IPS-20b (cell line): ENCODE measurements around the gene NRCAM.

Experiments
- H3K27ac ChIP-seq: one replicate; pipeline ENCODE4 v1.5.1; 2013; ENCODE audit warnings: low read length
- H3K27me3 ChIP-seq: 2 replicates; pipeline ENCODE4 v1.6.1; 2013; ENCODE audit warnings: mild to moderate bottlenecking, low read length, inconsistent platforms; ENCODE audit not compliant: insufficient read depth
- H3K36me3 ChIP-seq: 2 replicates; pipeline ENCODE4 v1.6.1; 2013; ENCODE audit warnings: low read depth, mild to moderate bottlenecking, inconsistent platforms, low read length, moderate library complexity; ENCODE audit not compliant: insufficient read depth
- H3K4me1 ChIP-seq: 2 replicates; pipeline ENCODE4 v1.6.1; 2013; ENCODE audit warnings: mild to moderate bottlenecking, control low read depth, inconsistent platforms, low read length, moderate library complexity; ENCODE audit not compliant: insufficient read depth
- H3K4me3 ChIP-seq: 2 replicates; pipeline ENCODE4 v1.5.1; 2013; ENCODE audit warnings: mild to moderate bottlenecking, low read length, inconsistent platforms
- H3K9ac ChIP-seq: 2 replicates; pipeline ENCODE4 v1.6.1; 2013; ENCODE audit warnings: low read depth, mild to moderate bottlenecking, inconsistent platforms, low read length, moderate library complexity
- H3K9me3 ChIP-seq: 2 replicates; pipeline ENCODE4 v1.6.1; 2013; ENCODE audit warnings: mild to moderate bottlenecking, low read depth, low read length, inconsistent platforms; ENCODE audit not compliant: insufficient read depth

Gene NRCAM

DNA sequence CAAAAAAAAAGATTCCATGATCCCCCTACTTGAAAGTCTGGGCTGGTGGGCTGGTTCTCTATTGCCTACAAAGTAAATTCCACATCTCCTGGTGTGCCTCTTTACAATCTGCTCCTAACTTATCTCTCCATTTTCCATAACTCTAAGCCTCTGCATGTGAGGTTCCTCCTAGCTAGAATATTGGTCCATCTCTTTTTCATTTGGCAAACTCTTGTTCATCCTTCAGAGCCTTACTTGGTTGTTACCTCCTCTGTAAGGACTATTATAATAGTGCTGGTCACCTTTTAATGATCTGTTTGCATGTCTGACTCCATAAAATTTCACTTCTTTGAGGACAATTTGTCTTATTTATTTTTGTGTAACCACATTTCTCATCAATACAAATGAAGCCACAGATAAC is 1.6 kb upstream of the NRCAM start:
- H3K27ac ChIP-seq = no peak overlapping the region
- no peaks in the 10 kb centered on the region for H3K36me3 ChIP-seq
- no peak overlapping the region for H3K9ac ChIP-seq
- no peak overlapping the region for H3K4me3 ChIP-seq
- H3K4me1 ChIP-seq = peaks cover 7% of the 10 kb centered on the region
- no peaks in the 10 kb centered on the region for H3K9me3 ChIP-seq
- H3K27me3 ChIP-seq = peaks cover 56% of the 10 kb centered on the region

GRCh38 chr7:108456845-108457540 is 757 bp upstream of the NRCAM start:
- H3K9me3 ChIP-seq = no peaks in the 10 kb centered on the region
- peaks cover 56% of the 10 kb centered on the region for H3K27me3 ChIP-seq
- H3K27ac ChIP-seq = no peak overlapping the region
- peaks cover 7% of the 10 kb centered on the region for H3K4me1 ChIP-seq
- peak overlapping the region; percentile 81 for H3K4me3 ChIP-seq
- no peaks in the 10 kb centered on the region for H3K36me3 ChIP-seq
- peak overlapping the region; percentile 69; the same call in 1 of the 2 replicates for H3K9ac ChIP-seq

DNA sequence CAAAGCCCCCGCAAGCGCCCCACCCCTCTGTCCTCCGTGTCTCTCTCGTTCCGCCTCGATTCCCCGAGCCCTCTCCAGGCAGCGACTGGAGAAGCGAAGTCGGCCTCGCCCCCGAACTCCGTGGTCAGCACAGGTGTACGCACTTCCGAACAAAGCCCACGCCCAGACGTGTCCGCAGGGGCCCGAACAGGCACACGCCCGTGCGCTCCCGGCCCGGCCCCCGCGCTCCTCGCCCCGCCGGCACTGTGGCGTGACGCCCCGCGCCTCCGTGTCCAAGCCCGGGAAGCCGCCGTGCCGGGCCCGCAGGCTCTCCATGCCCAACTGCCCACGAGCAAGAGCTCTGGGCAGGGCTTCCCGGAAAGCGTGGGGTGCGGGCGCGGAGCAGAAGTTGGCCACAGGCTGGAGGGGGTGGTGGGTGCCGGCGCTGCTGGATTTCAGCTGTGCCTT is 662 bp downstream of the NRCAM start:
- H3K4me1 ChIP-seq = peaks cover 7% of the 10 kb centered on the region
- H3K9me3 ChIP-seq = no peaks in the 10 kb centered on the region
- peaks cover 56% of the 10 kb centered on the region for H3K27me3 ChIP-seq
- H3K27ac ChIP-seq = no peak overlapping the region
- H3K4me3 ChIP-seq = peak overlapping the region; percentile 81
- H3K36me3 ChIP-seq = no peaks in the 10 kb centered on the region
- H3K9ac ChIP-seq = peak overlapping the region; percentile 26; the same call in 1 of the 2 replicates

GRCh38 chr7:108454674-108455550 is 1.3 kb downstream of the NRCAM start:
- Histone ChIP-seq H3K27ac (no peak overlapping the region), H3K4me1 (peaks cover 7% of the 10 kb centered on the region), H3K9ac (peak overlapping the region; percentile 1; the same call in 1 of the 2 replicates), H3K9me3 (no peaks in the 10 kb centered on the region), H3K4me3 (peak overlapping the region; percentile 81), H3K36me3 (no peaks in the 10 kb centered on the region), H3K27me3 (peaks cover 56% of the 10 kb centered on the region)

GRCh38 chr7:108454317-108454673 is 1.9 kb downstream of the NRCAM start:
- H3K27ac ChIP-seq = no peak overlapping the region

GRCh38 chr7:108453320-108453719 is 2.9 kb downstream of the NRCAM start:
- peaks cover 50% of the 10 kb centered on the region for H3K27me3 ChIP-seq
- H3K4me3 ChIP-seq = no peak overlapping the region
- no peak overlapping the region for H3K27ac ChIP-seq
- no peak overlapping the region for H3K9ac ChIP-seq
- peaks cover 19% of the 10 kb centered on the region for H3K4me1 ChIP-seq
- no peaks in the 10 kb centered on the region for H3K9me3 ChIP-seq
- H3K36me3 ChIP-seq = no peaks in the 10 kb centered on the region

More at GRCh38 chr7:108454317-108454673, 1.9 kb downstream of the NRCAM start:
- H3K36me3 ChIP-seq = no peaks in the 10 kb centered on the region
- H3K9ac ChIP-seq = peak overlapping the region; percentile 1; the same call in 1 of the 2 replicates
- H3K4me1 ChIP-seq = peaks cover 11% of the 10 kb centered on the region
- peaks cover 56% of the 10 kb centered on the region for H3K27me3 ChIP-seq
- H3K9me3 ChIP-seq = no peaks in the 10 kb centered on the region
- peak overlapping the region; percentile 81 for H3K4me3 ChIP-seq

- Histone ChIP-seq H3K27ac (no peak overlapping the region), H3K36me3 (no peaks in the 10 kb centered on the region), H3K9ac (no peak overlapping the region), H3K27me3 (peaks cover 44% of the 10 kb centered on the region), H3K4me3 (no peak overlapping the region), H3K4me1 (peaks cover 19% of the 10 kb centered on the region), H3K9me3 (no peaks in the 10 kb centered on the region)
Observed at GRCh38 chr7:108452707-108453106, 3.5 kb downstream of the NRCAM start.

- Histone ChIP-seq H3K4me1 (peaks cover 19% of the 10 kb centered on the region), H3K36me3 (no peaks in the 10 kb centered on the region), H3K9ac (no peak overlapping the region), H3K9me3 (no peaks in the 10 kb centered on the region), H3K4me3 (no peak overlapping the region), H3K27ac (no peak overlapping the region), H3K27me3 (peaks cover 33% of the 10 kb centered on the region)
Observed at GRCh38 chr7:108451296-108451848, 4.9 kb downstream of the NRCAM start.

DNA sequence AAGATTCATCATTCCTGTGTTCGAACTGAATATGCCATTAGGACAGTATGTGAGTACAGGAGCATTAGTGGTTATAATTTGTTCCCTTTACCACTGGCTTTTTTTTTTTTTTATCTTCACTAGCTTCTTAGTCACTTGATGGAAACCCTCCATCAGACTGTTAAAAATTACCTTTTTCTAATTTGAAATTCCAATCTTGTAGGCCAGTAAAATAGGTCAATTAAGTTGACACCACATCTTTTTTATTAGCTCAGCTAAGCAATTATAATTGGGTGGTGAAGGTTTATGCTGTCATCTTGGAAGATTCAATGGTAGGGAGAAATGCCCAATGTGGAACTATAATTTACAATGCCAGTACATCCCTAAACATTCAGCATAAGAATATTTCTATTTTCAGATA is 6.1 kb downstream of the NRCAM start:
- no peak overlapping the region for H3K27ac ChIP-seq
- peaks cover 23% of the 10 kb centered on the region for H3K27me3 ChIP-seq

DNA sequence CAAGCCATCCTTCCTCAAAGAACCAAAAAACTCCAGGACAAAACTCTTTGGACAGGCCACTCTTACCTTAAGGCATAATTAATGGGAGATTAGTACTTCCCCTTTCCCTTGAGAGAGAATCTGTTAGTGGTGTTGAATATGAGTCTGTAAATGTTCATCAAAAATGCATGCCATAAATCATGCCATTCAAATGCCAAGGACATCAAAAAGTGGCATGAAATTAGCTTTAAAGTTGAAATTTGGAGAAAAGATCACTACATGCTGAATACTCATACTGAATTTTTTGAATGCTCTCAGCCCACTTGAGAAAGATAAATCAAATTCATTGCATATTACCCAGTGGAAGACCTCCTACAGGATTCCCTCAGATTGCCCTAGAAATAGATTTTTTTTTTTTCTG is 6.7 kb downstream of the NRCAM start:
- H3K9me3 ChIP-seq = no peaks in the 10 kb centered on the region
- no peak overlapping the region for H3K27ac ChIP-seq
- H3K36me3 ChIP-seq = no peaks in the 10 kb centered on the region
- H3K4me3 ChIP-seq = peak overlapping the region; percentile 23; the same call in 1 of the 2 replicates
- H3K27me3 ChIP-seq = peaks cover 17% of the 10 kb centered on the region
- H3K9ac ChIP-seq = peak overlapping the region; percentile 39; the same call in 1 of the 2 replicates
- H3K4me1 ChIP-seq = peaks cover 19% of the 10 kb centered on the region

More for the DNA sequence above, 6.1 kb downstream of the NRCAM start:
- H3K9me3 ChIP-seq = no peaks in the 10 kb centered on the region
- H3K4me3 ChIP-seq = no peak overlapping the region
- no peaks in the 10 kb centered on the region for H3K36me3 ChIP-seq
- H3K4me1 ChIP-seq = peaks cover 19% of the 10 kb centered on the region
- no peak overlapping the region for H3K9ac ChIP-seq

DNA sequence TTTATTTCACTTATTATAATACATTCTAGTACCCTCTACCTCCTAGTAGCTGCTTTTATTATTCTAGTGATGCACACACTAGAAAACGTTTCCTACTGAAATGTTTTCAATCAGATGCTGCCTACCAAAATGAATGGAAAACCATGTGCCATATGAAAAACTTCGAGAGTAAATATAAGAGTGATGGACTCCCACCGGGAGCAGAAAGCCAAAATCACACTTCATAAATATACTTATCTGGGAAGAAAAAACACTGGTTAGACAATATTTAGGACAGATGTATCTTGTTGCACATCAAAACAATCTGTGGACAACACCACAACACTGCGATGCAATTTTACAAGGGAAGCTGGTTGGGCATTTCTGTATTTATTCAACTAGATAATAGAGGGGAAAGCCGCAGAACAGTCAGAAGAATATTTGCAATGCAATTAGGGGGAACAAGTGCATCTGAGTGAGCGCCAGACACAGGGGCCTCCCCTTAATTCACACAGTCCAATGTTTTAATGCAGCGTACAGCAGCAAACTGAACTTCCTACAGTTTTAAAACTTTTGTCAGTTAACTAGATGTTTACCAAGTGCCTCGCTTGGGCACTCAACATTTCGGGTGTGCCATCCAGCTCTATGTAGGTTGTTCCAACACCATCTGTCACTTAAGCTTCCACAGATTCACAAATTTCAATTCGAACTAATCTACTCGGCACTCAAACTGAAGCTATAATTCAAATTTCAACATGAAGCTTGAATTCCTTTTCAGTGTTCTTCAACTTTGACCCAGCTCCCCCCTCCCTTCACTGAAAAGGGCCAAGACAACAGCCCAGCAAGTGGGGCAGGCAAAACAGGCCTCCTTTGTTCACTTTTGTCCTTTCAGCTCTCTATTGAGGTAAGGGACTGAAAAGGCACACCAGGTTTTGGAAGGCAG is 7.4 kb downstream of the NRCAM start:
- Histone ChIP-seq H3K9me3 (no peaks in the 10 kb centered on the region), H3K27ac (no peak overlapping the region), H3K4me3 (peak overlapping the region; percentile 34; the same call in 1 of the 2 replicates), H3K4me1 (peaks cover 14% of the 10 kb centered on the region; the same call in 1 of the 2 replicates), H3K9ac (peak overlapping the region; percentile 39; the same call in 1 of the 2 replicates), H3K27me3 (peaks cover 10% of the 10 kb centered on the region), H3K36me3 (no peaks in the 10 kb centered on the region)
